G401 (cell line): ENCODE data around the gene MREG. TPM values are rescaled to one million over a fixed set of nuclear protein-coding genes. Genes with fewer than 3 reads are reported as not detected.
"Not testable (repeated sequence)": the region's sequence is repeated elsewhere in the genome, so short reads cannot be mapped to it uniquely, and the experiment has no call there.

Experiments used
- DNase-seq: peaks from one replicate; pipeline ENCODE4 v3.0.0-alpha.2; 2015; ENCODE audit warnings: low spot score
- in situ Hi-C: cut with HindIII; loops from 2 replicates; pipeline ENCODE4 v1.10.0; 2016; ENCODE audit warnings: low sequenced_read_pairs, mixed read lengths
- total RNA-seq: library from RNA; depleted of rRNA; stranded (reverse); fragments of >200 nt; shearing (Covaris generic); gene quantifications from 2 replicates; pipeline ENCODE4 v1.2.3, GENCODE V29; 2014

MREG gene
- total RNA-seq, 1 experiment from 2014 or later: 4.0 TPM

- peak; percentile 77 for DNase-seq
- in situ Hi-C loops: no loop called here
Observed at GRCh38 chr2:216001216-216002100, 11.9 kb downstream of the MREG start.

- no peak for DNase-seq
- in situ Hi-C loops: no loop called here
Observed at GRCh38 chr2:215998636-215999035, 14.7 kb downstream of the MREG start.

- DNase-seq: no peak
- in situ Hi-C loops: no loop called here
Observed at GRCh38 chr2:215997219-215997618, 16.1 kb downstream of the MREG start.

- DNase-seq: no peak
- in situ Hi-C loops: no loop called here
Observed at GRCh38 chr2:215994911-215995310, 18.4 kb downstream of the MREG start.

- DNase-seq, in situ Hi-C loops: not testable (repeated sequence)
Observed at GRCh38 chr2:215988556-215989207, 24.7 kb downstream of the MREG start.

GRCh38 chr2:215985257-215985656, 28.1 kb downstream of the MREG start:
- DNase-seq: no peak
- in situ Hi-C loops: no loop called here

- in situ Hi-C loops: no loop called here
Observed at GRCh38 chr2:215984661-215985060, 28.7 kb downstream of the MREG start.

GRCh38 chr2:215983581-215984351, 29.6 kb downstream of the MREG start:
- no peak for DNase-seq
- in situ Hi-C loops: no loop called here

More at GRCh38 chr2:215984661-215985060, 28.7 kb downstream of the MREG start:
- DNase-seq: no peak

GRCh38 chr2:215982465-215982875, 30.9 kb downstream of the MREG start:
- in situ Hi-C loops: no loop called here
- no peak for DNase-seq

- in situ Hi-C loops: no loop called here
- DNase-seq: no peak
Observed at GRCh38 chr2:215981115-215981514, 32.2 kb downstream of the MREG start.

GRCh38 chr2:215979620-215980019, 33.7 kb downstream of the MREG start:
- in situ Hi-C loops: no loop called here
- DNase-seq: no peak

GRCh38 chr2:215974700-215975429, 38.5 kb downstream of the MREG start:
- in situ Hi-C loops: no loop called here
- DNase-seq: no peak

- DNase-seq: peak; percentile 65
- in situ Hi-C loops: no loop called here
Observed at GRCh38 chr2:215973954-215974699, 39.2 kb downstream of the MREG start.

GRCh38 chr2:215973145-215973792, 40.1 kb downstream of the MREG start:
- no peak for DNase-seq
- in situ Hi-C loops: no loop called here

GRCh38 chr2:215971671-215972070, 41.7 kb downstream of the MREG start:
- no peak for DNase-seq
- in situ Hi-C loops: no loop called here

- in situ Hi-C loops, DNase-seq: not testable (repeated sequence)
Observed at GRCh38 chr2:215970894-215971293, 42.5 kb downstream of the MREG start.

- DNase-seq: no peak
- in situ Hi-C loops: no loop called here
Observed at GRCh38 chr2:215970425-215970824, 42.9 kb downstream of the MREG start.
